OCI-LY1 (cell line): Measurements from ENCODE around the gene RFX8.

Source experiments
- H2AFZ ChIP-seq: fragments of 200-600 bp; sonication (generic), shearing (Covaris generic); 2 replicates; pipeline ENCODE4 v1.6.0; 2014; ENCODE audit warnings: antibody characterized with exemption, mild to moderate bottlenecking, low read length
- H3F3A ChIP-seq: fragments of 200-600 bp; sonication (generic), shearing (Covaris generic); 2 replicates; pipeline ENCODE4 v1.6.0; 2014; ENCODE audit warnings: mild to moderate bottlenecking, antibody characterized with exemption, low read length, moderate library complexity; ENCODE audit not compliant: insufficient read depth
- H3K27ac ChIP-seq: fragments of 200-600 bp; sonication (generic); 2 replicates; pipeline ENCODE4 v1.5.1; 2014; ENCODE audit warnings: low read length, mixed run types, mild to moderate bottlenecking, low read depth; ENCODE audit not compliant: poor library complexity, severe bottlenecking
- H3K27me3 ChIP-seq: fragments of 200-600 bp; sonication (generic); 2 replicates; pipeline ENCODE4 v1.6.0; 2014; ENCODE audit warnings: antibody characterized with exemption, mild to moderate bottlenecking, low read length, moderate library complexity; ENCODE audit not compliant: insufficient read depth
- H3K36me3 ChIP-seq: fragments of 200-600 bp; sonication (generic); 2 replicates; pipeline ENCODE4 v1.6.1; 2014; ENCODE audit warnings: mild to moderate bottlenecking, antibody characterized with exemption, low read length, moderate library complexity, mixed read lengths; ENCODE audit not compliant: insufficient read depth
- H3K4me1 ChIP-seq: fragments of 200-600 bp; sonication (generic); 2 replicates; pipeline ENCODE4 v1.5.1; 2014; ENCODE audit warnings: mild to moderate bottlenecking, low read length, moderate library complexity; ENCODE audit not compliant: insufficient read depth, severe bottlenecking
- H3K4me2 ChIP-seq: fragments of 200-600 bp; sonication (generic), shearing (Covaris generic); 2 replicates; pipeline ENCODE4 v1.6.1; 2014; ENCODE audit warnings: low read length
- H3K4me3 ChIP-seq: fragments of 200-600 bp; sonication (generic); 2 replicates; pipeline ENCODE4 v1.5.1; 2014; ENCODE audit warnings: low read length, low read depth, mild to moderate bottlenecking, mixed read lengths; ENCODE audit not compliant: poor library complexity, severe bottlenecking
- H3K79me2 ChIP-seq: fragments of 200-600 bp; shearing (Covaris generic); 2 replicates; pipeline ENCODE4 v1.6.1; 2016; ENCODE audit warnings: mixed run types, low read length, mixed read lengths; ENCODE audit not compliant: insufficient read depth
- H3K9ac ChIP-seq: fragments of 200-600 bp; sonication (generic), shearing (Covaris generic); 2 replicates; pipeline ENCODE4 v1.6.1; 2014; ENCODE audit warnings: mild to moderate bottlenecking, low read length, mixed read lengths
- H3K9me2 ChIP-seq: fragments of 200-600 bp; sonication (generic), shearing (Covaris generic); 2 replicates; pipeline ENCODE4 v1.6.1; 2014; ENCODE audit warnings: low read depth, mild to moderate bottlenecking, low read length, mixed read lengths
- H3K9me3 ChIP-seq: fragments of 200-600 bp; shearing (Covaris generic); 2 replicates; pipeline ENCODE4 v1.6.1; 2014; ENCODE audit warnings: low read length, mixed read lengths
- H4K20me1 ChIP-seq: fragments of 200-600 bp; sonication (generic), shearing (Covaris generic); 2 replicates; pipeline ENCODE4 v1.6.0; 2016; ENCODE audit warnings: mild to moderate bottlenecking, low read length; ENCODE audit not compliant: insufficient read depth
- CTCF ChIP-seq: fragments of 200-600 bp; sonication (generic), shearing (Covaris generic); IDR thresholded peaks from 2 replicates; pipeline ENCODE4 v1.5.1; 2017; ENCODE audit warnings: mild to moderate bottlenecking, antibody characterized with exemption, low read length, moderate library complexity, mixed read lengths
- EZH2 ChIP-seq: fragments of 200-600 bp; sonication (generic), shearing (Covaris generic); IDR thresholded peaks from 2 replicates; pipeline ENCODE4 v1.8.0; 2017; ENCODE audit warnings: borderline replicate concordance, mixed run types, mild to moderate bottlenecking, antibody characterized with exemption, low read length, moderate library complexity, mixed read lengths

Gene RFX8

DNA sequence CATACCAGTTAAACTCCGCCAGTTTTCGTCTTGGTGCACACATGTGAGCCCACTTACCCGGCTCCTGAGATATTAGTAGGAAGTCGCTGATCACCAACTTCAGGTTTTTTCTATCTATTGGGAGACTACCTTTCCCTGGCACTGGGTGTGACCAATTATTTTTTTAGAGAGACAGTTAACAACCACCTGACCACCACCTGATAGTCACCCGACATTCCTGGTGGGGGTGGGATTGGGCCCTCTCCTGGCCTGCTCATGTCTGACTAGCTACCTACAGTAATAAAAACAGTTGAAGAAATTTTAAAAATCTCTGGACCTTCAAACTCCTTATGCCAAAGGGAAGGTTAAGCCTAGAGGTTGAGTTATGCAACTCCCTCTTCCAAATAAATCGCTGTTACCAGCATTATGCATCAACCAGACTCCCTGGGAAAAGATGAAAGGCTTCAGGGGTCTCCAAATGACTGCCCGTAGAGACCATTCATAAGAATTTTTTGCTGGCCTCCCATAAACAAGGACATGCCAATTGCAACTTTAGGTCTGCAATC, 115.4 kb downstream of the RFX8 start:
- Histone ChIP-seq H2AFZ (no peak overlapping the region), H3K4me3 (no peak overlapping the region), H3K79me2 (no peaks in the 10 kb centered on the region), H3F3A (no peaks in the 10 kb centered on the region), H4K20me1 (no peaks in the 10 kb centered on the region), H3K9ac (no peak overlapping the region), H3K9me2 (no peaks in the 10 kb centered on the region), H3K36me3 (no peaks in the 10 kb centered on the region), H3K4me1 (no peaks in the 10 kb centered on the region), H3K27ac (no peak overlapping the region), H3K9me3 (no peaks in the 10 kb centered on the region), H3K4me2 (no peak overlapping the region), H3K27me3 (no peaks in the 10 kb centered on the region)
- no peak for TF ChIP-seq EZH2
- TF ChIP-seq CTCF: no peak

- no peaks in the 10 kb centered on the region for H3K4me1 ChIP-seq
- no peaks in the 10 kb centered on the region for H3F3A ChIP-seq
- TF ChIP-seq CTCF: no peak
- TF ChIP-seq EZH2: no peak
- H3K4me2 ChIP-seq: no peak overlapping the region
- no peaks in the 10 kb centered on the region for H3K79me2 ChIP-seq
- H3K27ac ChIP-seq: no peak overlapping the region
- no peaks in the 10 kb centered on the region for H3K27me3 ChIP-seq
- no peaks in the 10 kb centered on the region for H3K36me3 ChIP-seq
- no peaks in the 10 kb centered on the region for H3K9me2 ChIP-seq
- no peak overlapping the region for H3K4me3 ChIP-seq
- no peak overlapping the region for H3K9ac ChIP-seq
- no peaks in the 10 kb centered on the region for H3K9me3 ChIP-seq
- no peak overlapping the region for H2AFZ ChIP-seq
- no peaks in the 10 kb centered on the region for H4K20me1 ChIP-seq
Measured at GRCh38 chr2:101357376-101357775, 117.5 kb downstream of the RFX8 start.

GRCh38 chr2:101356521-101356920, 118.4 kb downstream of the RFX8 start:
- Histone ChIP-seq H3F3A (no peaks in the 10 kb centered on the region), H3K79me2 (no peaks in the 10 kb centered on the region), H3K4me2 (no peak overlapping the region), H3K4me3 (no peak overlapping the region), H3K27ac (no peak overlapping the region), H3K27me3 (no peaks in the 10 kb centered on the region), H3K4me1 (no peaks in the 10 kb centered on the region), H3K9ac (no peak overlapping the region), H4K20me1 (no peaks in the 10 kb centered on the region), H2AFZ (no peak overlapping the region), H3K36me3 (no peaks in the 10 kb centered on the region), H3K9me2 (no peaks in the 10 kb centered on the region), H3K9me3 (no peaks in the 10 kb centered on the region)
- TF ChIP-seq CTCF: no peak
